Lower lobe of right lung (tissue), 2 donors: ENCODE results near the gene PNPLA7. TPM values are rescaled to one million over a fixed set of nuclear protein-coding genes. Genes with fewer than 3 reads are reported as not detected.
A peak's percentile ranks its signal among the peaks of the same experiment; 100 is the strongest.

Source experiments
- ATAC-seq, 2 donors: fragments of 200-7000 bp; cut with Tn5 transposase; one replicate each; pipeline ENCODE4 v1.9.1; 2020 to 2022; ENCODE audit warnings: mild to moderate bottlenecking in 2 of 2, moderate library complexity in 2 of 2
- DNase-seq: peaks from one replicate; pipeline ENCODE4 v3.0.0-alpha.2; 2020
- H3K27ac ChIP-seq: fragments of 200-600 bp; one replicate; pipeline ENCODE4 v1.8.0; 2022
- H3K27me3 ChIP-seq: fragments of 200-600 bp; one replicate; pipeline ENCODE4 v1.8.0; 2022; ENCODE audit warnings: low read depth
- H3K36me3 ChIP-seq: fragments of 200-600 bp; one replicate; pipeline ENCODE4 v1.8.0; 2022; ENCODE audit warnings: mild to moderate bottlenecking
- H3K4me1 ChIP-seq: fragments of 200-600 bp; one replicate; pipeline ENCODE4 v1.8.0; 2022
- H3K4me3 ChIP-seq: fragments of 200-600 bp; one replicate; pipeline ENCODE4 v1.8.0; 2022; ENCODE audit warnings: mild to moderate bottlenecking
- H3K9me3 ChIP-seq: fragments of 200-600 bp; one replicate; pipeline ENCODE4 v1.8.0; 2022
- intact Hi-C: fragments of 100-400 bp; cut with DNase I; formaldehyde crosslinking; loops from one replicate; pipeline ENCODE4 v1.11.0; 2022
- total RNA-seq: library from RNA; stranded (reverse); fragmentation: NEBNext Ultra II Directional; extraction: Animal tissue kit (Norgen Biotek cat#: 25700); gene quantifications from one replicate; pipeline ENCODE4 v1.2.1, GENCODE V29; 2021
- TF ChIP-seq, protein P1 (sequence below): fragments of 200-600 bp; IDR thresholded peaks from one replicate; pipeline ENCODE4 v1.8.0; 2022; ENCODE audit warnings: antibody characterized with exemption, mild to moderate bottlenecking
- donor health status: DM: no; HTN: yes; CAD: no; lungs with severe emphysema.

PNPLA7 gene
- total RNA-seq, 1 donor from 2014 or later = 12.2 TPM

DNA sequence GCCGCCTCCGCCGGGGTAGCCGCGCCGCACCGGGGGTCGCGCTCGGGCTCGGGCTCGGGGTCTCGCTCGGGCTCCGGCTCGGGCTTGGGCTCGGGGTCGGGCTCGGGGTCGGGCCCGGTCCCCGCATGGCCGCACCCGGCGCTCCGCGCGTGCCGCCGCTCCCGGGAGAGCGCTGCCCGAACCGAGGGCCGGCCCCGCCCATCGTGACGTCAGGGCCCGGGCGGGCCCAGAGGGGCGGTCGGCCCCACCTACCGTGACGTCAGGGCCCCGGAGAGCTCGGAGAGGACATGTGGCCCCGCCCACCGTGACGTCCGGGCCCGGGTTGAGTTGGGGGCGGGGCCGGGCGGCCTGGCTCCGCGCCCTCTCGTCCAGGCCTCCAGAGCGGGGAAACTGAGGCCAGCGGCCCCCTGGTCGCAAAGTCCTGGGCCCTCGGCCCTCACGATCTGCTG, 91.0 kb downstream of the PNPLA7 start, which contains the start of gene NSMF:
NSMF (minus strand) TSS at position 183 of the 449 bp plus-strand sequence. CDS start 232 bp downstream, outside the sequence.
- peak within 1 kb of the TSS; percentile 69 for H3K27ac ChIP-seq
- DNase-seq = peak; percentile 95
- peak within 1 kb of the TSS; percentile 64 for H3K4me3 ChIP-seq
- H3K4me1 ChIP-seq = peaks cover 27% of the 10 kb centered on the region
- no peaks in the 10 kb centered on the region for H3K36me3 ChIP-seq
- TF ChIP-seq, protein P1, sequence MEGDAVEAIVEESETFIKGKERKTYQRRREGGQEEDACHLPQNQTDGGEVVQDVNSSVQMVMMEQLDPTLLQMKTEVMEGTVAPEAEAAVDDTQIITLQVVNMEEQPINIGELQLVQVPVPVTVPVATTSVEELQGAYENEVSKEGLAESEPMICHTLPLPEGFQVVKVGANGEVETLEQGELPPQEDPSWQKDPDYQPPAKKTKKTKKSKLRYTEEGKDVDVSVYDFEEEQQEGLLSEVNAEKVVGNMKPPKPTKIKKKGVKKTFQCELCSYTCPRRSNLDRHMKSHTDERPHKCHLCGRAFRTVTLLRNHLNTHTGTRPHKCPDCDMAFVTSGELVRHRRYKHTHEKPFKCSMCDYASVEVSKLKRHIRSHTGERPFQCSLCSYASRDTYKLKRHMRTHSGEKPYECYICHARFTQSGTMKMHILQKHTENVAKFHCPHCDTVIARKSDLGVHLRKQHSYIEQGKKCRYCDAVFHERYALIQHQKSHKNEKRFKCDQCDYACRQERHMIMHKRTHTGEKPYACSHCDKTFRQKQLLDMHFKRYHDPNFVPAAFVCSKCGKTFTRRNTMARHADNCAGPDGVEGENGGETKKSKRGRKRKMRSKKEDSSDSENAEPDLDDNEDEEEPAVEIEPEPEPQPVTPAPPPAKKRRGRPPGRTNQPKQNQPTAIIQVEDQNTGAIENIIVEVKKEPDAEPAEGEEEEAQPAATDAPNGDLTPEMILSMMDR = no peak
- intact Hi-C loops = no loop called here
- ATAC-seq = peak; percentile 91
- H3K9me3 ChIP-seq = no peaks in the 10 kb centered on the region
- H3K27me3 ChIP-seq = no peaks in the 10 kb centered on the region

DNA sequence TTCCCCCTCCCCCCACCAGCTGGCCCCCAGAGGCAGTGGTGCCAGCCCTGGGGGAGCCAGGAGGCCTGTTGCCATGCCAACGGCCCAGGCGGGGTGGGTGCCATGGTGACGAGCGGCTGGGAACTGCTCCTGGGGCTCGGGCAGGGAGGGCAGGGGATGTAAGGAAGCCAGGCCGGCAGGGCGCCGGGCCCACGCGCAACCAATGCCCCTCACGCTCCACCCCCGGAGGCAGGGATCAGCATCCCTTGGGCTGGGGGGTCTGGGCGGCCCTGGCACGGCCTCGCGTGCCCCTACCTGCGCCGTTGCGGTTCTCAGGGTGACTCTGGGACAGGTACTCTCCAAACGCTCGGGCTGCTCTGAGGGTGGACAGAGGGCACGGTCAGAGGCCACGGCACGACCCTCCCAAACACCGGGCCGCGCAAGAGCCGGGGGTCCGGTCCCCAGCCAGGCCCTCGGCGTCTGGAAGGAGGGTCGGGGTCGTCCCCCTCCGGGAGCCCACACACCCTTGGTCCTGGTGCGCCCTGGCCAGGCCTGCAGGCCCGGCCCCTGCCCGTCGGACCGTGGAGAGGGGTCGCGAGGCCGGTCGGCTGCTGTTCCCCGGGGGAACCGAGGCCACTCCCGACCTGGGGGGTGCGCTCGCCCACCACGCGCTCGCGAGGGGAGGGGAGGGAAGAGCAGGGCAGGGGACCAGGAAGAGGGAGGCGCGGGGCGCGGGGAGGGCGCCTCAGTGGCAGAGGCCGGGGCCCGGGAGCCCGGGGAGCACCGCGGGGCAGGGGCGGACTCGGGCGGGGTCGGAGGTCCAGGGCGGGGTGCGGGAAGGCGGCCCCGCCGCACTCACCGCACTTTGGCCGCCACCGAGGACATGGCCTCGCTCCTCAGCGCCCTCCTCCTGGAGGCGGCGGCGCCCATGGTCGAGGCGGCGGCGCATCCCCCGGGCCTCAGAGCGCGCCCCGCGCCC, 91.7 kb downstream of the PNPLA7 start:
- ATAC-seq = no peak
- DNase-seq = peak; percentile 57

DNA sequence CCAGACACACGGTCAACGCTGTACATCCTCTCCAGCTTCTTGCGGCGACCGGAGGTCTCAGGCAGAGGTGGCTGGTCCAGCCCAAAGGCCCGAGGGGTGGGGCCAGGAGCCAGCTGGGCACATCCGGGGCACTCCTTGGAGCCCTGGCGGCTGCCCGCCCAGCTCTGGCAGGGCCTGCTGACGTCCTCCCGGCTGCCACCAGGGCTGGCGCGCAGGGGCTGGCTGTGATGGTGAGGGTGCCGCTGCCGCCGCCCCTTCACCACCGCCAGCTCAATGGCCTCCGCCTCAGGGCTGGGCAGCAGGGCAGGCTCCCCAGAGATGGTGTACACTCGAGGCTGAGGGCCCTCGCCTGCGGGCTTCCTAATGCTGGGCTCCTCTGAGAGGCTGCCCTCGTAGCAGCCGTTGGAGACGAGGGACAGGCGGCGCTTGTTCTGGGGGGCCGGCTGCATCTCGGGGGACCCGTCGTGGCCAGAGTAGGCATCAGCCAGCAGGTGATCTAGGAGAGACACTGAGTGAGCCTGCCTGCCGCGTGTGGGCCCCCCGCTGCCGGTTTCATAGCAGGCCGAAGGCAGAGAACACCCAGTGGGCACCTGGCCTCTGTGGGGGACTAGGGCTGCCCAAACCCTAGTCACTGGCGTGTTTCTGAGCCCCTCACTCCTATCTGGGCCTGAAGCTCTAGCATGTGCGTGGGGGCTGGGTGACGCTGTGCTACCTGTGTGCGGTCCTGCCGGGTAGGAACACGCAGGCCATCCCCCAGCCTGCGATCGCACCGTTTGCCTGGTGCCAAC, 92.6 kb downstream of the PNPLA7 start:
- H3K27me3 ChIP-seq = no peaks in the 10 kb centered on the region
- DNase-seq (peak; percentile 48), ATAC-seq (no peak)
- TF ChIP-seq, protein P1 = no peak
- no peak overlapping the region for H3K4me3 ChIP-seq
- H3K27ac ChIP-seq = no peak overlapping the region
- H3K36me3 ChIP-seq = no peaks in the 10 kb centered on the region
- no peaks in the 10 kb centered on the region for H3K9me3 ChIP-seq
- intact Hi-C loops = no loop called here
- H3K4me1 ChIP-seq = peaks cover 34% of the 10 kb centered on the region

More for the DNA sequence above, 91.7 kb downstream of the PNPLA7 start:
- Histone ChIP-seq H3K4me1 (peaks cover 30% of the 10 kb centered on the region), H3K27me3 (no peaks in the 10 kb centered on the region), H3K36me3 (no peaks in the 10 kb centered on the region), H3K4me3 (peak overlapping the region; percentile 64), H3K9me3 (no peaks in the 10 kb centered on the region), H3K27ac (peak overlapping the region; percentile 69)
- intact Hi-C loops = no loop called here
- TF ChIP-seq, protein P1 = no peak

DNA sequence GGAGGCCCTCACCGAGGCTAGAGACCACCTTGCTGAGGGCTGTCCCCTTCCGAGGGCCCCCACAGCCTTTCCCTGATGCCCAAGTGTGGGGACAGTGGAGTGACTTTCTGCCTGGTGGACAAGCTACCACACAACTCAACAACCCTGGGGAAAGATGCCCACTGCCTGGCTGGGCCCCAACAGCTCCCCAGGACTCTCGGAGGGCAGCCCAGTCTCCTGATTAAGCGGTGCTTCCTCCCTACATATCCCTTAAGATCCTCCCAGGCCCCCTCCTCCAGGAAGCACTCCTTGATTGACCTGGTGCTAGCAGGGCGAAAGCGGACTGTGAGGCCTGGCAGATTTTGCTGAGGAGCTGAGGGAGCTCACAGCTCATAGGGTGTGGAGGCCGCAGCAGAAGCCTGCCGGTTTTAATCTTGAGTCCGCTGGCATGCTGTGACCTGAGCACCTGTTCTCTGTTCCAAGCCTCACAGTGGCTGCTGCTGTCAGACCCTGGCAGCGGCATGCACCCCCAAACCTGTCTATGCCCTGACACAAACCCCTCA, 93.3 kb downstream of the PNPLA7 start:
- intact Hi-C loops = no loop called here
- H3K4me3 ChIP-seq = no peak overlapping the region
- TF ChIP-seq, protein P1 = no peak
- peak; percentile 40 for DNase-seq
- no peaks in the 10 kb centered on the region for H3K9me3 ChIP-seq
- no peaks in the 10 kb centered on the region for H3K36me3 ChIP-seq
- no peak for ATAC-seq
- no peaks in the 10 kb centered on the region for H3K27me3 ChIP-seq
- no peak overlapping the region for H3K27ac ChIP-seq
- H3K4me1 ChIP-seq = peaks cover 34% of the 10 kb centered on the region
